ENCODE data around the gene TRABD2B.

Gene TRABD2B

GRCh38 chr1:47876587-47876963 lies 120.6 kb downstream of the TRABD2B start:
- no peak for DNase-seq (ENCODE audit: low read depth)
- no peak overlapping the region for H3K4me3 ChIP-seq (replicated peaks; ENCODE audit: low read depth, low read length)
- no peak for TF ChIP-seq CTCF (IDR thresholded peaks at IDR 0.05; ENCODE audit: low read length, missing control alignments)

DNA sequence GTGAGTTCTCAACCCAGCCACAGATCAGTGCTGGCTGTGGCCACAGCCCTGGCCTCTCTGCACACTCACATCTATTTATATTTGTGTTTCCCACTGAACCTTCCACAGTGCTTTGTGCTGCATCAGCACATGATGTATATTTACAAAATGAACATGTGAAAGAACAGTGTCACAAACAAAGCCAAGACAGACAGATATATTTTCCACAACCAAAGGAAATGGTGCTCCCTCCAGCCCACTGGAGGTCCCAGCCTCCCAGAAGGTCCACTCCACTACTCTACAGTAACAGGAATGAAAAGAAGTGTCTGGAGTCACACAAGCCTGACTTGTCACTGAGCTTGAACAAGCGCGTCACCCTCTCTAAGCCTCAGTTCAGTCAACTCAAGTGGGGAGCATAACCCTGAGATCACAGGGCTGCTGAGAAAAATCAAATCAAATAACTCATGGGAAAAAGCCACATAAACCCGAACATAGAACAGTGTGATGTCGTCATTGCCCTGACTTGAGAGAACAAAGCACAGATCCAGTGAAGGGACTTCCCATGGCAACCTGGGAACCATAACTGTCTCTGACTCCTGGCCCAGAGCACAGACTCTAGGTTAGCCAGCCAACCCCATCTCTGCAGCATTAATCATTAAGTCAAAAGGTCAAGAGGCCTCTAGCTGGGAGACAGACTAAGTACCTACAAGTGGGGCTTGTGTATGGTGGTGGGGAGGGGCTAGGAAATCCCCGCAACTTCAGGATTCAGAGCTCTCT lies 121.2 kb downstream of the TRABD2B start:
- TF ChIP-seq CTCF (IDR thresholded peaks at IDR 0.05; ENCODE audit: low read length, missing control alignments) = no peak
- DNase-seq (ENCODE audit: low read depth) = peak; percentile 14
- H3K4me3 ChIP-seq (replicated peaks; ENCODE audit: low read depth, low read length) = no peak overlapping the region

DNA sequence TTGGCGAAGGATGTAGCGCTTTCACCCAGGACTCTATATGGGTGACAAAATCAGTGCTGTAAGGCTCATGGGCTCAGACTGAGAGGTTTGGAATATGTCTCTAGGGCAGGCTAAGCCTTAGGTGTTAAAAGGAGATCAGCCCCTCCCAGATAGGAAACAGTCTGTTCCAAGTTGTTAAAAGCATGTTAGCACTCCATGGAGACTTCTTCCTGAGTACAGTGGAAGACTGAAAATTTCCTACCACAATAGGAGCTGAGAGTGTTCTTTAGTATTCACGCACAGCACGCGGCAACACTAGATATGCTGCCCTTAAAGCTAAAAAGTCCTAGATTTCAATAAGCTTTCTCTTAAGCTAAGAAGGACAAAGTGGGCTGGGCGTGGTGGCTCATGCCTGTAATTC lies 122.1 kb downstream of the TRABD2B start:
- no peak overlapping the region for H3K4me3 ChIP-seq (replicated peaks; ENCODE audit: low read depth, low read length)
- no peak for DNase-seq (ENCODE audit: low read depth)
- TF ChIP-seq CTCF (IDR thresholded peaks at IDR 0.05; ENCODE audit: low read length, missing control alignments) = no peak

DNA sequence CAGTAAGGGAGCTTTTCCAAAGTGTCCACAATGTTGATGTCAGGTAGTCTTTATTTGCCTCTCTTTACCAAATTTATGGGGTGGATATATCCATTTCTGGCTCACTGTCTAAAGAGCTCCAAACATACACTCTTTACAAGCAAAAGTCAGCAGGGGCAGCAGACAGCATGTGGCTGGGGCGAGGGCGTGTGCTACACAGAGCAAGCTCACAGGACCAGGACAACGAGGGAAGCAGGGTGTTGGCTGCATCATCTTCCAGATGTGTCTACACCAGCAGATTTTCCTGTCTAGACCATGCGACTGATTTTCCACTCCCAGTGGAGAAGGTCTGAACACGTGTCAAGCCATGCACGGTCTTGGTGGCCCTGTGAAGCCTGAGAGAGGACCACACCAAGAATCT lies 123.8 kb downstream of the TRABD2B start:
- no peak overlapping the region for H3K4me3 ChIP-seq (replicated peaks; ENCODE audit: low read depth, low read length)
- no peak for DNase-seq (ENCODE audit: low read depth)

DNA sequence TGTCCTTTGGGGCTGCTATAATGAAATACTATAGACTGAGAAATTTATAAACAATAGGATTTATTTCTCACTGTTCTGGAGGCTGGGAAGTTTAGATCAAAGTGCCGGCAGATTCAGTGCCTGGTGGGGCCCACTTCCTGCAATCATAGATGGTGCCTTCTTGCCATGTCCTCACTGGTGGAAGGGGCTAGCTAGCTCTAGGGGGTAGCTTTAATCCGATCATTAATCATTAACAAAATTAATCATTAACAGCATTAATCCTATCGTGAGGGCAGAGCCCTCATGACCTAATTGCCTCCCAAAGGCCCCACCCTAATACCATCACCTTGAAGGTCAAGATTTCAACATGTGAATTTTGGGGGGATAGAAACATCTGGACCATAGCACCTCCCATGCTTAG lies 124.3 kb downstream of the TRABD2B start:
- TF ChIP-seq CTCF (IDR thresholded peaks at IDR 0.05; ENCODE audit: low read length, missing control alignments) = no peak

More for the DNA sequence above, 123.8 kb downstream of the TRABD2B start:
- no peak for TF ChIP-seq CTCF (IDR thresholded peaks at IDR 0.05; ENCODE audit: low read length, missing control alignments)

DNA sequence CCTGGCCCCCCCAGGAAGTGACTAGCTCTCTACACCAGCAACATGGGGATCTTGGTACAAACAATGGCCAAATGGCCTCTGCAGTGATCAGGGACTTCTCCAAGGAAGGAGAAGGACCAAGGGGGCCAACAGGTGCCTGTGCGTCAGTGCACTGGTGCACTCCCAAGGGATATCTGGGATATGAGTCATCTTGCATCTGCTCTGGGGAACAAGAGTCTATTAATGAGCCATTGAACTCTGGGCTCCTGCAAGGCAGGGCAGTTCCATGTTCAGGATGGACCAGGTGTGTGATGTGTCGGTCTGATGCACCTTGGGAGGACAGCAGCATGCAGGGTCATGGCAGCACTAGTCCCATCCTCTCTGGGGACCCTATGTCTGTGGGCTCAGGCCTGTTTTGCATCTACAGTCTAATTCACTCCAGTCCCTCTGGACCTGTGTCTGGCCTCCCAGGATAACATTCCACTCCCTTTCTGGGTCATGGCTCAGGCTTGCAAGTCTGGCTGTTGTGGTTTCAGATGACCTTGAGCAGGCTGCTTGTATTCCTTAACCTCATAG lies 125.3 kb downstream of the TRABD2B start:
- TF ChIP-seq CTCF (IDR thresholded peaks at IDR 0.05; ENCODE audit: low read length, missing control alignments) = no peak
- H3K4me3 ChIP-seq (replicated peaks; ENCODE audit: low read depth, low read length) = no peak overlapping the region
- peak; percentile 4 for DNase-seq (ENCODE audit: low read depth)

More for the DNA sequence above, 124.3 kb downstream of the TRABD2B start:
- no peak overlapping the region for H3K4me3 ChIP-seq (replicated peaks; ENCODE audit: low read depth, low read length)
- DNase-seq (ENCODE audit: low read depth) = no peak

Data from fibroblast of pulmonary artery (primary cell).